Neural cell (in vitro differentiated cells): ENCODE data around the gene CACNA1B. TPM values are rescaled to one million over a fixed set of nuclear protein-coding genes. Genes with fewer than 3 reads are reported as not detected.

Source experiments
- H2AFZ ChIP-seq: fragments of 200-600, 300-800 bp; sonication (generic), shearing (Covaris generic); 2 replicates; pipeline ENCODE4 v1.6.0; 2014; ENCODE audit warnings: low read depth, mild to moderate bottlenecking, antibody characterized with exemption, low read length, moderate library complexity
- H3F3A ChIP-seq: fragments of 200-600 bp; shearing (Covaris generic); 2 replicates; pipeline ENCODE4 v1.6.1; 2016; ENCODE audit warnings: mild to moderate bottlenecking, moderate library complexity, mixed read lengths, antibody characterized with exemption, low read length; ENCODE audit not compliant: insufficient read depth, poor library complexity, severe bottlenecking
- H3K27ac ChIP-seq: fragments of 200-600, 300-800 bp; sonication (generic), shearing (Covaris generic); 2 replicates; pipeline ENCODE4 v1.5.1; 2014; ENCODE audit warnings: mild to moderate bottlenecking, low read length, moderate library complexity
- H3K27me3 ChIP-seq: fragments of 300-800, 200-600 bp; sonication (generic), shearing (Covaris generic); 2 replicates; pipeline ENCODE4 v1.6.0; 2014; ENCODE audit warnings: mild to moderate bottlenecking, low read depth, low read length, moderate library complexity; ENCODE audit not compliant: insufficient read depth
- H3K36me3 ChIP-seq: fragments of 300-800, 200-600 bp; sonication (generic), shearing (Covaris generic); 2 replicates; pipeline ENCODE4 v1.5.1; 2014; ENCODE audit warnings: mild to moderate bottlenecking, antibody characterized with exemption, low read length, moderate library complexity; ENCODE audit not compliant: insufficient read depth
- H3K4me2 ChIP-seq: fragments of 300-800, 200-600 bp; sonication (generic), shearing (Covaris generic); 2 replicates; pipeline ENCODE4 v1.6.0; 2014; ENCODE audit warnings: mild to moderate bottlenecking, low read length
- H3K4me3 ChIP-seq: fragments of 300-800, 200-600 bp; sonication (generic), shearing (Covaris generic); 2 replicates; pipeline ENCODE4 v1.5.1; 2014; ENCODE audit warnings: mild to moderate bottlenecking, low read length, moderate library complexity
- H3K79me2 ChIP-seq: fragments of 200-600 bp; shearing (Covaris generic); replicated peaks from 2 replicates; pipeline ENCODE4 v1.6.0; 2014; ENCODE audit warnings: mild to moderate bottlenecking, low read length, moderate library complexity; ENCODE audit not compliant: insufficient read depth
- H3K9ac ChIP-seq: fragments of 300-800, 200-600 bp; sonication (generic), shearing (Covaris generic); 2 replicates; pipeline ENCODE4 v1.6.1; 2016; ENCODE audit warnings: mild to moderate bottlenecking, low read length, mixed read lengths
- H3K9me2 ChIP-seq: fragments of 200-600 bp; shearing (Covaris generic); 2 replicates; pipeline ENCODE4 v1.6.1; 2016; ENCODE audit warnings: mild to moderate bottlenecking, low read length, mixed read lengths; ENCODE audit not compliant: insufficient read depth
- H3K9me3 ChIP-seq: fragments of 200-600, 300-800 bp; sonication (generic), shearing (Covaris generic); 2 replicates; pipeline ENCODE4 v1.6.1; 2016; ENCODE audit warnings: mild to moderate bottlenecking, mixed run types, low read length, moderate library complexity, mixed read lengths
- H4K20me1 ChIP-seq: fragments of 200-600 bp; shearing (Covaris generic); 2 replicates; pipeline ENCODE4 v1.6.1; 2016; ENCODE audit warnings: mild to moderate bottlenecking, mixed run types; ENCODE audit not compliant: insufficient read depth
- CTCF ChIP-seq: fragments of 450-650 bp; IDR thresholded peaks from 2 replicates; pipeline ENCODE4 v1.5.1; 2014; ENCODE audit warnings: antibody characterized with exemption, mild to moderate bottlenecking, moderate library complexity; ENCODE audit not compliant: poor library complexity, severe bottlenecking
- EP300 ChIP-seq: fragments of 450-650 bp; conservative IDR thresholded peaks from 2 replicates; pipeline ENCODE4 v1.6.1; 2014; ENCODE audit warnings: antibody characterized with exemption, mild to moderate bottlenecking, moderate library complexity; ENCODE audit not compliant: poor library complexity, severe bottlenecking
- EZH2 ChIP-seq: fragments of 200-600, 300-800 bp; shearing (Covaris generic), sonication (generic); IDR thresholded peaks from 2 replicates; pipeline ENCODE4 v1.6.1; 2014; ENCODE audit warnings: antibody characterized with exemption, low read length, borderline replicate concordance, mild to moderate bottlenecking; ENCODE audit not compliant: insufficient read depth, poor library complexity, severe bottlenecking
- MXI1 ChIP-seq: fragments of 450-650 bp; conservative IDR thresholded peaks from 2 replicates; pipeline ENCODE4 v1.6.1; 2014; ENCODE audit warnings: antibody characterized with exemption, mild to moderate bottlenecking; ENCODE audit not compliant: poor library complexity, severe bottlenecking
- POLR2AphosphoS5 ChIP-seq: IDR thresholded peaks from 2 replicates; pipeline ENCODE4 v1.6.1; 2012
- RAD21 ChIP-seq: fragments of 450-650 bp; conservative IDR thresholded peaks from 2 replicates; pipeline ENCODE4 v1.6.1; 2014; ENCODE audit warnings: antibody characterized with exemption, mild to moderate bottlenecking, moderate library complexity
- REST ChIP-seq: IDR thresholded peaks from 2 replicates; pipeline ENCODE4 v1.6.1; 2012; ENCODE audit warnings: borderline replicate concordance
- SMC3 ChIP-seq: fragments of 450-650 bp; conservative IDR thresholded peaks from 2 replicates; pipeline ENCODE4 v1.6.1; 2014; ENCODE audit warnings: antibody characterized with exemption, mild to moderate bottlenecking, moderate library complexity; ENCODE audit not compliant: poor library complexity
- TAF1 ChIP-seq: IDR thresholded peaks from 2 replicates; pipeline ENCODE4 v1.6.1; 2012; ENCODE audit warnings: low read depth
- polyA plus RNA-seq: library from polyadenylated mRNA; depleted of rRNA; stranded (reverse); fragments of >200 nt; gene quantifications from 2 replicates; pipeline ENCODE4 v1.2.3, GENCODE V29; 2014

Gene CACNA1B
- polyA plus RNA-seq, 1 donor from 2014 or later, result 5.8 TPM

GRCh38 chr9:137951597-137952490 lies 74.3 kb downstream of the CACNA1B start:
- no peak overlapping the region for H3K4me3 ChIP-seq
- H3K4me2 ChIP-seq, result no peak overlapping the region
- no peaks in the 10 kb centered on the region for H3K9me3 ChIP-seq
- no peaks in the 10 kb centered on the region for H3K36me3 ChIP-seq
- TF ChIP-seq MXI1 (no peak), SMC3 (no peak), TAF1 (no peak), EZH2 (no peak), REST (no peak), CTCF (no peak), POLR2AphosphoS5 (no peak), RAD21 (no peak), EP300 (no peak)
- no peak overlapping the region for H2AFZ ChIP-seq
- H3K9me2 ChIP-seq, result no peaks in the 10 kb centered on the region
- no peak overlapping the region for H3K9ac ChIP-seq
- H4K20me1 ChIP-seq, result no peaks in the 10 kb centered on the region
- H3F3A ChIP-seq, result no peaks in the 10 kb centered on the region
- no peaks in the 10 kb centered on the region for H3K27me3 ChIP-seq
- H3K79me2 ChIP-seq, result no peaks in the 10 kb centered on the region
- no peak overlapping the region for H3K27ac ChIP-seq

GRCh38 chr9:137952976-137953666 lies 75.5 kb downstream of the CACNA1B start:
- TF ChIP-seq RAD21, result no peak
- no peak for TF ChIP-seq EZH2
- no peak for TF ChIP-seq TAF1
- TF ChIP-seq MXI1, result no peak
- TF ChIP-seq POLR2AphosphoS5, result no peak
- TF ChIP-seq REST, result no peak
- no peak for TF ChIP-seq SMC3
- TF ChIP-seq CTCF, result no peak
- no peak for TF ChIP-seq EP300
- H3K4me2 ChIP-seq, result no peak overlapping the region
- no peaks in the 10 kb centered on the region for H3K9me3 ChIP-seq
- H3K27ac ChIP-seq, result no peak overlapping the region
- H3K36me3 ChIP-seq, result no peaks in the 10 kb centered on the region
- H3K27me3 ChIP-seq, result no peaks in the 10 kb centered on the region
- H3K9me2 ChIP-seq, result no peaks in the 10 kb centered on the region
- H3K9ac ChIP-seq, result no peak overlapping the region
- H3F3A ChIP-seq, result no peaks in the 10 kb centered on the region
- no peak overlapping the region for H3K4me3 ChIP-seq
- no peaks in the 10 kb centered on the region for H3K79me2 ChIP-seq
- H2AFZ ChIP-seq, result no peak overlapping the region
- no peaks in the 10 kb centered on the region for H4K20me1 ChIP-seq
